Transverse colon (tissue), 4 donors: ENCODE measurements around the gene CTBP2. TPM values are rescaled to one million over a fixed set of nuclear protein-coding genes. Genes with fewer than 3 reads are reported as not detected.

Experiments used
- DNase-seq: peaks from one replicate; pipeline ENCODE4 v3.0.0-alpha.2; 2019
- H3K27ac ChIP-seq, 4 donors: fragments of 200-600 bp; sonication (generic); 2 replicates each; pipeline ENCODE4 v1.5.1; 2016 to 2018; ENCODE audit warnings: inconsistent platforms in 4 of 4
- H3K27me3 ChIP-seq: fragments of 200-600 bp; sonication (generic); 2 replicates; pipeline ENCODE4 v1.5.1; 2017; ENCODE audit warnings: inconsistent platforms
- H3K36me3 ChIP-seq, 4 donors: fragments of 200-600 bp; sonication (generic); 2 replicates each; pipeline ENCODE4 v1.5.1; 2017 to 2019; ENCODE audit warnings: inconsistent platforms in 4 of 4
- H3K4me1 ChIP-seq, 4 donors: fragments of 200-600 bp; sonication (generic); 2 replicates each; pipeline ENCODE4 v1.5.1; 2017 to 2020; ENCODE audit warnings: inconsistent platforms in 4 of 4
- H3K4me3 ChIP-seq, 4 donors: fragments of 200-600 bp; sonication (generic); 1 replicate in 1 of 4; 2 replicates in 3 of 4; pipeline versions ENCODE4 v1.5.1 to v1.6.1; 2017 to 2019; ENCODE audit warnings: inconsistent platforms in 4 of 4
- H3K9me3 ChIP-seq, 2 donors: fragments of 200-600 bp; sonication (generic); 2 replicates each; pipeline ENCODE4 v1.5.1; 2017 to 2019; ENCODE audit warnings: inconsistent platforms in 2 of 2
- CTCF ChIP-seq, 5 experiments: fragments of 200-600 bp in 3 of 5; fragments of 450-650 bp in 2 of 5; sonication (generic) in 3 of 5; IDR thresholded peaks; 1 replicate in 2 of 5; 2 replicates in 3 of 5; pipeline ENCODE4 v1.5.1; 2016 to 2017; ENCODE audit warnings: antibody characterized with exemption in 5 of 5, inconsistent platforms in 3 of 5, mild to moderate bottlenecking in 2 of 5, moderate library complexity in 1 of 5
- EP300 ChIP-seq: sonication (generic); formaldehyde crosslinking; IDR thresholded peaks from one replicate; pipeline ENCODE4 v1.6.1; 2017; ENCODE audit warnings: antibody characterized with exemption, low read depth
- POLR2A ChIP-seq: fragments of 450-650 bp; IDR thresholded peaks from one replicate; pipeline ENCODE4 v1.6.1; 2016; ENCODE audit warnings: antibody characterized with exemption, mild to moderate bottlenecking, moderate library complexity
- POLR2AphosphoS5 ChIP-seq, 3 donors: sonication (generic); formaldehyde crosslinking; IDR thresholded peaks; one replicate each; pipeline ENCODE4 v1.6.1; 2016; ENCODE audit warnings: antibody characterized with exemption in 3 of 3
- WGBS, 2 donors: methylation state at CpG; one replicate each; pipeline ENCODE4 v1.1.5; 2018; ENCODE audit warnings: low coverage in 1 of 2; 5-methylcytosine and 5-hydroxymethylcytosine counted together
- in situ Hi-C, 4 donors: fragments of 200-750 bp; cut with MboI; loops; one replicate each; pipeline versions ENCODE4 v1.15.0 to v1.15.1; 2017; ENCODE audit warnings: low sequenced_read_pairs in 3 of 4, low pct_ligation_motif_present in 1 of 4, low pct_unique_long_range_greater_than_20kb in 1 of 4
- intact Hi-C: fragments of 100-400 bp; cut with DNase I; formaldehyde crosslinking; loops from one replicate; pipeline ENCODE4 v1.15.1; 2023; ENCODE audit warnings: low total_unique reads
- total RNA-seq, 4 donors: library from RNA; depleted of rRNA; stranded (reverse); fragments of >200 nt; gene quantifications; one replicate each; pipeline ENCODE4 v1.1.0, GENCODE V29; 2016

Gene CTBP2
- total RNA-seq, 4 donors from 2014 or later: 71.9 to 247 (median 98.4) TPM

- 83% methylated on average over 15 of the region's 15 CpGs; no CpG with 5 or more reads in 1 of the 2 donors for WGBS, 2 donors
- no peaks in the 10 kb centered on the region for H3K27me3 ChIP-seq
- no peaks in the 10 kb centered on the region for H3K9me3 ChIP-seq
- TF ChIP-seq CTCF (IDR thresholded peaks at IDR 0.05) (no peak), POLR2AphosphoS5 (IDR thresholded peaks at IDR 0.05) (no peak), EP300 (no peak), POLR2A (no peak)
- no peaks in the 10 kb centered on the region for H3K4me1 ChIP-seq
- no peaks in the 10 kb centered on the region for H3K36me3 ChIP-seq
- no peak overlapping the region for H3K4me3 ChIP-seq
- in situ Hi-C loops: no loop called here
- DNase-seq: no peak
- no peak overlapping the region for H3K27ac ChIP-seq
- intact Hi-C loops: no loop called here
These were observed 84.1 kb downstream of the CTBP2 start for GRCh38 chr10:125076121-125076825.

- Histone ChIP-seq H3K27ac (no peak overlapping the region), H3K4me3 (no peak overlapping the region), H3K27me3 (no peaks in the 10 kb centered on the region), H3K36me3 (no peaks in the 10 kb centered on the region), H3K9me3 (no peaks in the 10 kb centered on the region), H3K4me1 (peaks cover 0 to 5% (median under 1%) of the 10 kb centered on the region in 4 donors)
- in situ Hi-C loops: loop anchor here in 1 of 4 donors (25.0 kb wide), 1 partner anchor 88 kb away; the partner anchor contains the start of gene CTBP2
- no peak for DNase-seq
- intact Hi-C loops: no loop called here
- TF ChIP-seq POLR2A (no peak), CTCF (IDR thresholded peaks at IDR 0.05) (no peak), POLR2AphosphoS5 (IDR thresholded peaks at IDR 0.05) (no peak), EP300 (no peak)
These were observed 86.4 kb downstream of the CTBP2 start for GRCh38 chr10:125073996-125074395.

- 78% methylated on average over 4 of the region's 4 CpGs; no CpG with 5 or more reads in 1 of the 2 donors for WGBS, 2 donors
- Histone ChIP-seq H3K9me3 (no peaks in the 10 kb centered on the region), H3K4me1 (peaks cover 4 to 10% (median 5%) of the 10 kb centered on the region in 4 donors), H3K27ac (no peak overlapping the region), H3K27me3 (no peaks in the 10 kb centered on the region), H3K36me3 (no peaks in the 10 kb centered on the region), H3K4me3 (no peak overlapping the region)
- intact Hi-C loops (no loop called here), in situ Hi-C loops (loop anchor here in 1 of 4 donors (25.0 kb wide), 1 partner anchor 90 kb away; the partner anchor contains the start of gene CTBP2)
- TF ChIP-seq EP300: no peak
- TF ChIP-seq CTCF (IDR thresholded peaks at IDR 0.05): no peak
- no peak for TF ChIP-seq POLR2AphosphoS5 (IDR thresholded peaks at IDR 0.05)
- TF ChIP-seq POLR2A: no peak
- DNase-seq: no peak
These were observed 87.6 kb downstream of the CTBP2 start for GRCh38 chr10:125072794-125073193.

GRCh38 chr10:125071008-125071407 lies 89.4 kb downstream of the CTBP2 start:
- intact Hi-C loops (no loop called here), in situ Hi-C loops (loop anchor here in 1 of 4 donors (25.0 kb wide), 1 partner anchor 91 kb away; the partner anchor contains the start of gene CTBP2)
- Histone ChIP-seq H3K27me3 (no peaks in the 10 kb centered on the region), H3K4me1 (peaks cover 5 to 16% (median 8%) of the 10 kb centered on the region in 4 donors), H3K27ac (no peak overlapping the region), H3K9me3 (no peaks in the 10 kb centered on the region), H3K4me3 (no peak overlapping the region), H3K36me3 (no peaks in the 10 kb centered on the region)
- DNase-seq: no peak
- TF ChIP-seq EP300 (no peak), POLR2AphosphoS5 (IDR thresholded peaks at IDR 0.05) (no peak)
- WGBS, 2 donors: 90 to 95% methylated on average over 3 to 11 of the region's 11 CpGs
